ENCODE data around the gene EXOC4. TPM values are rescaled to one million over a fixed set of nuclear protein-coding genes. Genes with fewer than 3 reads are reported as not detected.

EXOC4 gene
- total RNA-seq, 1 donor from 2014 or later: 99.2 TPM

GRCh38 chr7:134051020-134051419 lies 798.1 kb downstream of the EXOC4 start:
- H3K4me3 ChIP-seq: no peak overlapping the region
- H3K27ac ChIP-seq: no peak overlapping the region
- no peak for TF ChIP-seq POLR2A (IDR thresholded peaks at IDR 0.05)
- no peak for TF ChIP-seq POLR2AphosphoS5 (IDR thresholded peaks at IDR 0.05; ENCODE audit: insufficient read depth in 1 of 2, low read depth in 1 of 2)
- no peak for TF ChIP-seq CTCF (IDR thresholded peaks at IDR 0.05)
- H3K4me1 ChIP-seq: no peaks in the 10 kb centered on the region
- DNase-seq (ENCODE audit: extremely low spot score in 2 of 2): no peak
- intact Hi-C loops (cut with DNase I): no loop called here
- H3K27me3 ChIP-seq: no peaks in the 10 kb centered on the region
- H3K36me3 ChIP-seq: no peaks in the 10 kb centered on the region
- no peaks in the 10 kb centered on the region for H3K9me3 ChIP-seq

DNA sequence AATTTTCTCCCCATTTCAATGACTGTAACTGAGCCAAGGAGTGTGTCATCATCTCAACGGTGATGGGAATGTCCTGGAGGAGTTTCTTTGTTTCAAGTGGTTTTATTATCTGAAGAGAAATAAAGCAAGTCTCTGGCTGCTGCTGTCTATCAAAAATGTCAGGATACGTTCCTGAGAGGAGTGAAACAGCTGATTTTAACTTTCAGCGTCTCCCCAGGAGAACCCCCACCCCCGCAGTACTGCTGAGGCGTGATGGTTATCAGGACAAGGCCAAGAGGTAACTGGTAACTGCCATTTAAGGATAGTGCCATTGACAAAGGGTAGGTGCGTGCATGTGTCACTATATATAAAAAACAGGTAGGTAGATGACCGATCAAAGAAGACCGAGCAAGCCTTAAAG lies 803.9 kb downstream of the EXOC4 start:
- intact Hi-C loops (cut with DNase I): no loop called here

DNA sequence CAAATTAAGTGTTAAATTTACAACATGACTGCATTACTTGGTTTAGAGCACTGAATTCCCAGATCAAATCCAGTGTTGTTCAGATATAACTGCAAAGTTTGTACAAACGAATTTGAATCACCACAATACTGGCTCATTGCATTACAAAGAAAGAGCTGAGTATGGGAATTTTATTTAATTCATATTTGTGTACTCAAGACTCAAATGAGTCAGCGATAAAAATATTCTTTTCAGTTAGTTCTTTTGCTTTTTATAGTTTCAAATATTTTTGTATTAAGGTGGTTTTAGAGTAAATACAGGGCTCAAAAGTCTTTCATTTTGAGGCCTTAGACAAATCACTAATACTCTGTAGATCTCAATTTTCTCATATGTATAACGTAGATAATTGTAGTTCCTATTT lies 805.6 kb downstream of the EXOC4 start:
- no peak overlapping the region for H3K4me3 ChIP-seq
- intact Hi-C loops (cut with DNase I): no loop called here
- no peak overlapping the region for H3K27ac ChIP-seq
- no peaks in the 10 kb centered on the region for H3K36me3 ChIP-seq
- H3K4me1 ChIP-seq: no peaks in the 10 kb centered on the region
- H3K9me3 ChIP-seq: no peaks in the 10 kb centered on the region
- H3K27me3 ChIP-seq: no peaks in the 10 kb centered on the region
- no peak for DNase-seq (ENCODE audit: extremely low spot score in 2 of 2)
- TF ChIP-seq POLR2A (IDR thresholded peaks at IDR 0.05) (no peak), POLR2AphosphoS5 (IDR thresholded peaks at IDR 0.05; ENCODE audit: insufficient read depth in 1 of 2, low read depth in 1 of 2) (no peak), CTCF (IDR thresholded peaks at IDR 0.05) (no peak)

More for the DNA sequence above, 803.9 kb downstream of the EXOC4 start:
- DNase-seq (ENCODE audit: extremely low spot score in 2 of 2): no peak
- Histone ChIP-seq H3K9me3 (no peaks in the 10 kb centered on the region), H3K4me1 (no peaks in the 10 kb centered on the region), H3K27me3 (no peaks in the 10 kb centered on the region), H3K27ac (no peak overlapping the region), H3K4me3 (no peak overlapping the region), H3K36me3 (no peaks in the 10 kb centered on the region)
- TF ChIP-seq POLR2A (IDR thresholded peaks at IDR 0.05): no peak
- TF ChIP-seq POLR2AphosphoS5 (IDR thresholded peaks at IDR 0.05; ENCODE audit: insufficient read depth in 1 of 2, low read depth in 1 of 2): no peak
- TF ChIP-seq CTCF (IDR thresholded peaks at IDR 0.05): no peak

DNA sequence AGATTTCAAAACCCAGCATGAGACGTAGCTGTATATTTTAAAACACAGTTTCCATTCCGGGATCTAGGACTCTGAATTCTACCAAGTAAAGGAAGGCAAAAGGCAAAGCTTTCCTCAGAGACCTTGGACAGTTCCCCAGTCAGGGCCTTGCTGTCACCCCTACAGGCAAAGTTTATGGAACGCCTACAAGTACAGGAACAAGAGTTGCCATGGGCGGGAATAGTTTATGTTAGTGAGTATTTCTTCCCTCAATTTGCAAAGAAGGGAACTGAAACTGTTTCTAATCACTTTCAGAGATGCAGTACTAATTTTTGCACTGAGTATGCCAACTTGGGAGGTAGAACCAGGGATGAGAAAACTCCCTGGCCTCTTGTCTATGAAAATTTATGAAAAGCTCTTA lies 806.1 kb downstream of the EXOC4 start:
- Histone ChIP-seq H3K4me3 (no peak overlapping the region), H3K36me3 (no peaks in the 10 kb centered on the region), H3K27me3 (no peaks in the 10 kb centered on the region), H3K27ac (no peak overlapping the region), H3K9me3 (no peaks in the 10 kb centered on the region), H3K4me1 (no peaks in the 10 kb centered on the region)
- no peak for DNase-seq (ENCODE audit: extremely low spot score in 2 of 2)
- intact Hi-C loops (cut with DNase I): no loop called here
- no peak for TF ChIP-seq POLR2AphosphoS5 (IDR thresholded peaks at IDR 0.05; ENCODE audit: insufficient read depth in 1 of 2, low read depth in 1 of 2)
- TF ChIP-seq CTCF (IDR thresholded peaks at IDR 0.05): no peak
- TF ChIP-seq POLR2A (IDR thresholded peaks at IDR 0.05): no peak

DNA sequence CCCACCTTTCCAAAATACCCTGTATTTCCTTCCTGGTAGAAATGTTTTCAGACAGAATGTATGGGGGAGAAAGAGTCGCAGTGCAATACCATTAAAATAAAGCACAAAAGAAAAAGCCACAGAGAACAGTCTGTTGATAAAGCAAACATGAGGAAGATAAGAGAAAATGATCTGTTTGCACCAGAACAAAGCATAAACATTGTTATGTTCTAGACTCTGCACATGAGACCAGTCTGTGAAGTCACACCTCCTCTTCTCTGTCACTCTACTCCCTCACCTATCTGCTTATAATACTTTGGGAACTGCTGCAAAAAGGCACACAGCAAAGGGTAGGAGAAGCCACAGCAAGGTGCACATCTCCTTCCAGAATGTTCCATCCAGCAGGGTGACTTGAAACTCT lies 807.0 kb downstream of the EXOC4 start:
- TF ChIP-seq CTCF (IDR thresholded peaks at IDR 0.05) (no peak), POLR2AphosphoS5 (IDR thresholded peaks at IDR 0.05; ENCODE audit: insufficient read depth in 1 of 2, low read depth in 1 of 2) (no peak)
- H3K9me3 ChIP-seq: no peaks in the 10 kb centered on the region
- no peaks in the 10 kb centered on the region for H3K4me1 ChIP-seq
- intact Hi-C loops (cut with DNase I): no loop called here
- H3K27ac ChIP-seq: no peak overlapping the region
- H3K4me3 ChIP-seq: no peak overlapping the region
- H3K36me3 ChIP-seq: no peaks in the 10 kb centered on the region
- DNase-seq (ENCODE audit: extremely low spot score in 2 of 2): no peak
- no peaks in the 10 kb centered on the region for H3K27me3 ChIP-seq

Measured in vagina (tissue), 2 donors.